ENCODE results near the gene STARD13.

STARD13 gene

GRCh38 chr13:33284031-33284430 is 1.5 kb downstream of the STARD13 start:
- Histone ChIP-seq H4K8ac (ENCODE audit: low read depth, low read length) (no peak overlapping the region), H3K79me1 (ENCODE audit: low read length) (peaks cover 1% of the 10 kb centered on the region), H3K56ac (ENCODE audit: low read length) (no peak overlapping the region), H3K4me3 (ENCODE audit: low read length) (no peak overlapping the region), H3K79me2 (ENCODE audit: control insufficient read depth, insufficient read depth, low read length) (no peaks in the 10 kb centered on the region), H3K4me2 (ENCODE audit: low read length) (no peak overlapping the region), H4K5ac (ENCODE audit: low read length) (no peak overlapping the region), H3K4me1 (ENCODE audit: control insufficient read depth, low read depth, low read length) (peaks cover 2% of the 10 kb centered on the region), H3K27me3 (ENCODE audit: insufficient read depth, low read length, poor library complexity) (no peaks in the 10 kb centered on the region), H3K23ac (ENCODE audit: low read length) (no peak overlapping the region), H3K27ac (ENCODE audit: low read depth, low read length) (no peak overlapping the region), H3K36me3 (ENCODE audit: control insufficient read depth, insufficient read depth, low read length) (no peaks in the 10 kb centered on the region), H3K4ac (ENCODE audit: low read depth, low read length) (no peak overlapping the region), H2BK120ac (ENCODE audit: low read depth, low read length) (no peak overlapping the region), H2BK5ac (ENCODE audit: low read length) (no peak overlapping the region), H3K18ac (ENCODE audit: low read length) (no peak overlapping the region), H3K9ac (ENCODE audit: low read length) (no peak overlapping the region), H2BK15ac (replicated peaks; ENCODE audit: low read depth) (no peak overlapping the region), H2AK5ac (ENCODE audit: low read length) (no peak overlapping the region)
- WGBS (ENCODE audit: extremely low coverage, insufficient coverage, low lambda C conversion rate) = no CpG with 5 or more reads among the region's 1 CpG
- no peak for DNase-seq

GRCh38 chr13:33283195-33283911 is 2.2 kb downstream of the STARD13 start:
- no peaks in the 10 kb centered on the region for H3K36me3 ChIP-seq (ENCODE audit: control insufficient read depth, insufficient read depth, low read length)
- H2BK5ac ChIP-seq (ENCODE audit: low read length) = no peak overlapping the region
- no peak overlapping the region for H2BK15ac ChIP-seq (replicated peaks; ENCODE audit: low read depth)
- H3K79me1 ChIP-seq (ENCODE audit: low read length) = peaks cover 1% of the 10 kb centered on the region
- no peak for DNase-seq
- H4K5ac ChIP-seq (ENCODE audit: low read length) = no peak overlapping the region
- no peak overlapping the region for H3K4me2 ChIP-seq (ENCODE audit: low read length)
- no peak overlapping the region for H3K9ac ChIP-seq (ENCODE audit: low read length)
- H3K23ac ChIP-seq (ENCODE audit: low read length) = no peak overlapping the region
- no peak overlapping the region for H3K4me3 ChIP-seq (ENCODE audit: low read length)
- no peak overlapping the region for H3K18ac ChIP-seq (ENCODE audit: low read length)
- no peak overlapping the region for H3K56ac ChIP-seq (ENCODE audit: low read length)
- H2AK5ac ChIP-seq (ENCODE audit: low read length) = no peak overlapping the region
- H3K27ac ChIP-seq (ENCODE audit: low read depth, low read length) = no peak overlapping the region
- H2BK120ac ChIP-seq (ENCODE audit: low read depth, low read length) = no peak overlapping the region
- no peaks in the 10 kb centered on the region for H3K27me3 ChIP-seq (ENCODE audit: insufficient read depth, low read length, poor library complexity)
- no CpG with 5 or more reads among the region's 1 CpG for WGBS (ENCODE audit: extremely low coverage, insufficient coverage, low lambda C conversion rate)
- H3K4ac ChIP-seq (ENCODE audit: low read depth, low read length) = no peak overlapping the region
- H4K8ac ChIP-seq (ENCODE audit: low read depth, low read length) = no peak overlapping the region
- H3K79me2 ChIP-seq (ENCODE audit: control insufficient read depth, insufficient read depth, low read length) = no peaks in the 10 kb centered on the region
- peaks cover 2% of the 10 kb centered on the region for H3K4me1 ChIP-seq (ENCODE audit: control insufficient read depth, low read depth, low read length)

- H2BK15ac ChIP-seq (replicated peaks; ENCODE audit: low read depth) = no peak overlapping the region
- no peak overlapping the region for H2BK5ac ChIP-seq (ENCODE audit: low read length)
- H2BK120ac ChIP-seq (ENCODE audit: low read depth, low read length) = no peak overlapping the region
- H3K4me1 ChIP-seq (ENCODE audit: control insufficient read depth, low read depth, low read length) = peaks cover 2% of the 10 kb centered on the region
- H4K5ac ChIP-seq (ENCODE audit: low read length) = no peak overlapping the region
- no peak overlapping the region for H3K4ac ChIP-seq (ENCODE audit: low read depth, low read length)
- DNase-seq = no peak
- H2AK5ac ChIP-seq (ENCODE audit: low read length) = no peak overlapping the region
- no peak overlapping the region for H3K9ac ChIP-seq (ENCODE audit: low read length)
- no peak overlapping the region for H3K4me2 ChIP-seq (ENCODE audit: low read length)
- peaks cover 1% of the 10 kb centered on the region for H3K79me1 ChIP-seq (ENCODE audit: low read length)
- H4K8ac ChIP-seq (ENCODE audit: low read depth, low read length) = no peak overlapping the region
- no peaks in the 10 kb centered on the region for H3K79me2 ChIP-seq (ENCODE audit: control insufficient read depth, insufficient read depth, low read length)
- H3K23ac ChIP-seq (ENCODE audit: low read length) = no peak overlapping the region
- no peak overlapping the region for H3K4me3 ChIP-seq (ENCODE audit: low read length)
- H3K27me3 ChIP-seq (ENCODE audit: insufficient read depth, low read length, poor library complexity) = no peaks in the 10 kb centered on the region
- no peak overlapping the region for H3K27ac ChIP-seq (ENCODE audit: low read depth, low read length)
- no CpG with 5 or more reads among the region's 2 CpGs for WGBS (ENCODE audit: extremely low coverage, insufficient coverage, low lambda C conversion rate)
- H3K36me3 ChIP-seq (ENCODE audit: control insufficient read depth, insufficient read depth, low read length) = no peaks in the 10 kb centered on the region
- H3K56ac ChIP-seq (ENCODE audit: low read length) = no peak overlapping the region
- no peak overlapping the region for H3K18ac ChIP-seq (ENCODE audit: low read length)
These were observed 3.5 kb downstream of the STARD13 start for GRCh38 chr13:33281951-33282595.

GRCh38 chr13:33280923-33281322 is 4.6 kb downstream of the STARD13 start:
- Histone ChIP-seq H3K79me2 (ENCODE audit: control insufficient read depth, insufficient read depth, low read length) (no peaks in the 10 kb centered on the region), H3K27me3 (ENCODE audit: insufficient read depth, low read length, poor library complexity) (no peaks in the 10 kb centered on the region), H2AK5ac (ENCODE audit: low read length) (no peak overlapping the region), H3K4me2 (ENCODE audit: low read length) (no peak overlapping the region), H3K27ac (ENCODE audit: low read depth, low read length) (no peak overlapping the region), H3K36me3 (ENCODE audit: control insufficient read depth, insufficient read depth, low read length) (no peaks in the 10 kb centered on the region), H2BK15ac (replicated peaks; ENCODE audit: low read depth) (no peak overlapping the region), H2BK120ac (ENCODE audit: low read depth, low read length) (no peak overlapping the region), H3K56ac (ENCODE audit: low read length) (no peak overlapping the region), H3K4ac (ENCODE audit: low read depth, low read length) (no peak overlapping the region), H2BK5ac (ENCODE audit: low read length) (no peak overlapping the region), H4K5ac (ENCODE audit: low read length) (no peak overlapping the region), H3K79me1 (ENCODE audit: low read length) (peaks cover 1% of the 10 kb centered on the region), H4K8ac (ENCODE audit: low read depth, low read length) (no peak overlapping the region), H3K4me3 (ENCODE audit: low read length) (no peak overlapping the region), H3K9ac (ENCODE audit: low read length) (no peak overlapping the region), H3K4me1 (ENCODE audit: control insufficient read depth, low read depth, low read length) (peaks cover 2% of the 10 kb centered on the region), H3K18ac (ENCODE audit: low read length) (no peak overlapping the region), H3K23ac (ENCODE audit: low read length) (no peak overlapping the region)
- no CpG with 5 or more reads among the region's 5 CpGs for WGBS (ENCODE audit: extremely low coverage, insufficient coverage, low lambda C conversion rate)
- DNase-seq = no peak

GRCh38 chr13:33280279-33280905 is 5.2 kb downstream of the STARD13 start:
- H2BK120ac ChIP-seq (ENCODE audit: low read depth, low read length) = no peak overlapping the region
- H2BK5ac ChIP-seq (ENCODE audit: low read length) = no peak overlapping the region
- no peak overlapping the region for H4K5ac ChIP-seq (ENCODE audit: low read length)
- no peak overlapping the region for H3K23ac ChIP-seq (ENCODE audit: low read length)
- WGBS (ENCODE audit: extremely low coverage, insufficient coverage, low lambda C conversion rate) = no CpG with 5 or more reads among the region's 3 CpGs
- H3K79me1 ChIP-seq (ENCODE audit: low read length) = peaks cover 1% of the 10 kb centered on the region
- no peak overlapping the region for H3K9ac ChIP-seq (ENCODE audit: low read length)
- no peak overlapping the region for H3K56ac ChIP-seq (ENCODE audit: low read length)
- no peaks in the 10 kb centered on the region for H3K36me3 ChIP-seq (ENCODE audit: control insufficient read depth, insufficient read depth, low read length)
- no peak overlapping the region for H4K8ac ChIP-seq (ENCODE audit: low read depth, low read length)
- no peak overlapping the region for H3K4me3 ChIP-seq (ENCODE audit: low read length)
- DNase-seq = no peak
- no peaks in the 10 kb centered on the region for H3K79me2 ChIP-seq (ENCODE audit: control insufficient read depth, insufficient read depth, low read length)
- no peak overlapping the region for H2AK5ac ChIP-seq (ENCODE audit: low read length)
- H3K18ac ChIP-seq (ENCODE audit: low read length) = no peak overlapping the region
- H3K4ac ChIP-seq (ENCODE audit: low read depth, low read length) = no peak overlapping the region
- H3K27me3 ChIP-seq (ENCODE audit: insufficient read depth, low read length, poor library complexity) = no peaks in the 10 kb centered on the region
- no peak overlapping the region for H3K4me2 ChIP-seq (ENCODE audit: low read length)
- H3K4me1 ChIP-seq (ENCODE audit: control insufficient read depth, low read depth, low read length) = peaks cover 2% of the 10 kb centered on the region
- H3K27ac ChIP-seq (ENCODE audit: low read depth, low read length) = no peak overlapping the region
- H2BK15ac ChIP-seq (replicated peaks; ENCODE audit: low read depth) = no peak overlapping the region
